Fibroblast of skin of left quadriceps (primary cell): ENCODE results near the gene CYP4A22.
"Not testable (repeated sequence)": the region's sequence is repeated elsewhere in the genome, so short reads cannot be mapped to it uniquely, and the experiment has no call there.

Experiments
- DNase-seq, 2 experiments: peaks; one replicate each; pipeline ENCODE4 v3.0.0-alpha.2; 2013; ENCODE audit warnings: low read depth in 2 of 2

The CYP4A22 gene, protein sequence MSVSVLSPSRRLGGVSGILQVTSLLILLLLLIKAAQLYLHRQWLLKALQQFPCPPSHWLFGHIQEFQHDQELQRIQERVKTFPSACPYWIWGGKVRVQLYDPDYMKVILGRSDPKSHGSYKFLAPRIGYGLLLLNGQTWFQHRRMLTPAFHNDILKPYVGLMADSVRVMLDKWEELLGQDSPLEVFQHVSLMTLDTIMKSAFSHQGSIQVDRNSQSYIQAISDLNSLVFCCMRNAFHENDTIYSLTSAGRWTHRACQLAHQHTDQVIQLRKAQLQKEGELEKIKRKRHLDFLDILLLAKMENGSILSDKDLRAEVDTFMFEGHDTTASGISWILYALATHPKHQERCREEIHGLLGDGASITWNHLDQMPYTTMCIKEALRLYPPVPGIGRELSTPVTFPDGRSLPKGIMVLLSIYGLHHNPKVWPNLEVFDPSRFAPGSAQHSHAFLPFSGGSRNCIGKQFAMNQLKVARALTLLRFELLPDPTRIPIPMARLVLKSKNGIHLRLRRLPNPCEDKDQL

DNA sequence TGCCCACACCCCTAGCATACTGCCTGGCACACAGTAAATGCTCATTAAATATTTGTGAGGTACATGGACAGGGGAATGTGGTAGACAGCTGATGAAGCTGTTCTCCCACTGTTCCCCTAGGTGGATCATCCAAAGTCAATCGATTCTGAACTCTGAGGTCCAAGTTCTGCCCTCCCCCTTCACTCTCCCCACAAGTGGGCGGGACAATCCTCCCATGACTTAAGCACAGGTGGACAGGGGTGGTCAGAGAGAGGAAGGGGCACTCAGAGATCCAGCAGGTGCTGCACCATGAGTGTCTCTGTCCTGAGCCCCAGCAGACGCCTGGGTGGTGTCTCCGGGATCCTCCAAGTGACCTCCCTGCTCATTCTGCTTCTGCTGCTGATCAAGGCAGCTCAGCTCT is at the start of gene CYP4A22:
TSS of gene CYP4A22 (plus strand) at position 244 of the 400 bp plus-strand sequence. CDS start at position 289, 45 bp downstream.
- DNase-seq, result no peak

DNA sequence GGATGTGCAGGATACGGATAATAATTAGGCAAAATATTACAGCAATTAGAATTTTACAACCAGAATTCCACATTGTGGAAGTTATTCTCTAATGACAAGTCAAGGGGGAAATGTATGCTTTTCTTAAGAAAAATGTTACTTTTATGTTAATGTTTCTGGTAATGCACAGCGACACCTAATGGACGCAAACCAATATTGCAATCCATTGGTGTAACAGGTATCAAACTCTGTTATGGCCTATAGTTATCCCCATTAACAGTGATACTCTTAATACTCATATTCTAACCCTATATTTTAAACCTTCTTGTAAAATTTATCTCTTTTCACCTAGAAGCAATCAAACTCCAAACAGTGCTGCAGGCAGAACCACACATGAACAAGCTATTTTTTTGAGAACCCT is 47.9 kb upstream of the CYP4A22 start:
- peak in 1 of 2 experiments; percentile 6 for DNase-seq

DNA sequence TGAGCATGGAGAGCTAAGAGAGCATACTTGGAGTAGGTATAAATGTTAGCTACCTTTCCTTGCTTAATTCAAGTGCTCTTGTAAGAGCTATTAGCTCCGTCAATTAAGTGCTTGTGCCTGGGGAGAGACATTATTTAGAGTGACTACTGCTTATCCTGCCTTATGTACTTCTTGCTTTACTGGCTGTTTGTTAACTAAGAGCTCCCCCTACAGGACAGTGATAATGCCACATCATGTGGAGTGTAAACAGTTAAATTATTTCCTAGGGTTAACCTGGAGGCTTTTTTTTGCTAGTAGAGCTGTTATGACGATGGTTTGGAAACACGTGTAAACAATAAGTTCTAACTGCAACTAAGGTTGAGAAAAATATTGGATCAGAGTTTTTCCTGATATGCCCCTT is 45.8 kb upstream of the CYP4A22 start:
- not testable (repeated sequence) for DNase-seq

DNA sequence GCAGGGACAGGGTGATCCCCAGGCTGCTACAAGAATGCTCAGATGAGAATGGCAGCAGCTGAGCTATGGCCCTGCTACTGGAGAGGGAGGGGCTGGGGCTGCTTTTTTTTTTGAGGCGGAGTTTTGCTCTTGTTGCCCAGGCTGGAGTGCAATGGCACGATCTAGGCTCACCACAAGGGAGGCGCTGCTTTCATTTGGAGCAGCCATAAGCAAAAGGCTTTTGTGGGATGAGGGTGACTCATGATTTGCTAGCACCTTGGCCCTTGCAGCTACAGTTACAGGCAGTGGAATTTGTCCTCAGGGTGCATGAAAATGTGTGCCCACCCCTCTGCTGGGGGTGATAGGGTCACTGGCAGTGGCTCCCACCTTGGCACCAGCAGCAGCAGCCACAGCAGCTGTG is 32.4 kb upstream of the CYP4A22 start:
- DNase-seq, result no peak

DNA sequence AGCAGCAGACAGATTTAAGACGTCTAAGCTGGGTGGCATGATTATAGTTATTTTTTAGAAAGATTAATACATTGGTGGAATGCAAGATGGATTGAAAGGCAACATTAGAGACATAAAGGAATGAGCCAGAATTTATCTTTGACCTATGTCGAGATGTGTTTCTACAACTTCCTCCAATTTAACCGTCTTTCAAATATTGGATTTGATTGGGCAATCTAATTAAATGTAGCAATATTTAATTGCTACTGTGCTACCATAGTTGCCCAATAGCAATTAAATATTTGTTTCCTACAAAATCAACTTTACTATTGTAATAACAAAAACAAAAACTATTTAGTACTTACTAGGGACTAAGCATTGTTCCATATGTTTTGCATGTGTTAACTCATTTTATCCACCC is 30.4 kb upstream of the CYP4A22 start:
- DNase-seq, result no peak

DNA sequence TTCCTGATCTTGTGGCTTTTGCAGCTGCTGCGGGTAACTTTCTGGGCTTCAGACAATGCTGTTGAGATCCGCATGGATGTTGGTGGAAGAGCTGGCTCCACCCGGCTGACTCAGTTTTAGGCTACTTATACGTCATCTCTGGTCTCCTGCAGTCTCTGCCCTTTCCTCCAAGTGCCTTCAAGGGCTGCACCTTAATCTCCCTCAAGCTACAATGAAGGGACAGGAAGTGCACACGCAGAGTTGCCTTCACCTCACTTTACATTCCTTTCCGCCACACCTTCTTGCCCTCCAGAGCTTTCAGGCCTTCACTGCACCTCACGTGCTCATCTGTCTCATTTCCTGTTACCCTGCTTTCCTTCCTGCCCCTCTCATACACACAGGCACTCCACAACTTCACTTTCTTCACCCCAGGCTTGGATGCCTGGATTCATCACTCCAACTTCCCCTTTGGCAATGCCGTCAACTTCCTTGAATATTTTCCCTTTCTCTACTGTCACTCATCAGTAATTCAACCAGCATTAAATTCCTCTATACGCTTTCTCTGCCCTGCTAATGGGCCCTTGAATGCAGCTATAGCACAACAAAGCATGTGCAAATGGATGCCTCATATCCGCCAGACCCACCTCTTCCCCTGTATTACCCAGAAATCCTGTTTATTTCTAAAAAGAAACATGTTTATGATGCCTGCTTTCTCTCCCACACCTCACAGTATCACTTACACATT is 29.2 kb upstream of the CYP4A22 start:
- DNase-seq, result not testable (repeated sequence)

DNA sequence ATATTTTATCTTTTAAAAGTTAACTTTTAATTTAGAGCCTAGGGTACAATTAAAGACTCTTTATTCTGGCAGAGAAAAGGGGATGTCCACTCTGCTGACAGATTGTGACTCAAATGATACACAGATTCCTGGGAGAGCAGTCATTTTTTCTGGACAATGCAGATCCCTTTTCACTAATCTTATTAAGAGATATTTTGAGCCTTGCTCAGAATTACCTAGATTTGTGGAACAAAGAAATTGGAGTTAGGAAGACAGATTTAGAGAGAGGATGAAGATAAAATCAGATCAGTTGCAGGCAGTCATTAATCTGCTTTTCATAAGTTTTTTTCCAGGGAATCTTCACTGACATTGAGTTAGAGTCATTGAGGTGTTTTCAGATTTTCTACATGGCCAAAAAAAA is 27.8 kb upstream of the CYP4A22 start:
- DNase-seq, result not testable (repeated sequence)

DNA sequence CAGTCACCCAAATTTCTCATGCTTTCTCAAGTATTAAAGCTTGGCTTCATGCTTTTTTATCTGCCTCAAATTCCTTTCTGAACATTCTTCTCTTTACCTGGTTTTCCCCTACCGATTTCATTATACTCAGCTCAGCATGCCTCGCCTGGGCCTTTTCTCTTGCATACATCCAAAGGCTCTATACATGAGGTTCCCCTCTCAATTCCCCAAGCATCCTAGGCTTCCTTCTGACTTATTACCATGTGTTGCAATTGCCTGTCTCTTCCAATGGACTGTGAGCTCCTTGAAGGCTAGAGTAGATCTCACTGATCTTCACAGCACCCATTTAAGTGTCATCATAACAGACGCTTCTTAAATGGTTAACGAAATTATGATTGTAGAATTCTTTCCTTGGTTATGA is 24.1 kb upstream of the CYP4A22 start:
- DNase-seq, result no peak

DNA sequence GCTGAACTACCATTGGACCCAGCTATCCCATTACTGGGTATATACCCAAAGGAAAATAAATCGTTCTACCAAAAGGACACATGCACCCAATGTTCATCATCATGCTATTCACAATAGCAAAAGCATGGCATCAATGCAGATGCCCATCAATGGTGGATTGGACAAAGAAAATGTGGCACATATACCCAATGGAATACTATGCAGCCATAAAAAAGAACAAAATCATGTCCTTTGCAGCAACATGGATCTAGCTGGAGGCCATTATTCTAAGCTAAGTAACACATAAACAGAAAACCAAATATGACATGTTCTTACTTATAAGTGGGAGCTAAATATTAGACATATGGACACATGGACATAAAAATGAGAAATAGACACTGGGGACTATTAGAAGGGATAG is 16.2 kb upstream of the CYP4A22 start:
- DNase-seq, result not testable (repeated sequence)

DNA sequence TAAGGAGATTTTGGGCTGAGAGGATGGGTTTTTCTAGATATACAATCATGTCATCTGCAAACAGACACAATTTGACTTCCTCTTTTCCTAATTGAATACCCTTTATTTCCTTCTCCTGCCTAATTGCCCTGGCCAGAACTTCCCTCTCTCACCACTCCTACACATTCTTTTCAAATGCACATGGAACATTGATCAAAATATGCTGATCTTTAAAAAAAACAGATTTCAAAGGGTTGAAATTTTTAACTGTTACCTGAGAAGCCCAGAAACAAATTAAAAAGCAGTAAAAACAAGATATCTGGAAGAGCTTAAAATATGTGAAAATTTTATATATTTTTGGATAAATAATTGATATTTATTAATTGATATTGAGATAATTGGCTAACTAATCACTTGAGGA is 12.4 kb upstream of the CYP4A22 start:
- not testable (repeated sequence) for DNase-seq

DNA sequence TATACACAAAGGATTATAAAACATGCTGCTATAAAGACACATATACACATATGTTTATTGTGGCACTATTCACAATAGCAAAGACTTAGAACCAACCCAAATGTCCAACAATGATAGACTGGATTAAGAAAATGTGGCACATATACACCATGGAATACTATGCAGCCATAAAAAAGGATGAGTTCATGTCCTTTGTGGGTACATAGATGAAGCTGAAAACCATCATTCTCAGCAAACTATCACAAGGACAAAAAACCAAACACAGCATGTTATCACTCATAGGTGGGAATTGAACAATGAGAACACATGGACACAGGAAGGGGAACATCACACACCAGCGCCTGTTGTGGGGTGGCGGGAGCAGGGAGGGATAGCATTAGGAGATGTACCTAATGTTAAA is 10.2 kb upstream of the CYP4A22 start:
- not testable (repeated sequence) for DNase-seq

DNA sequence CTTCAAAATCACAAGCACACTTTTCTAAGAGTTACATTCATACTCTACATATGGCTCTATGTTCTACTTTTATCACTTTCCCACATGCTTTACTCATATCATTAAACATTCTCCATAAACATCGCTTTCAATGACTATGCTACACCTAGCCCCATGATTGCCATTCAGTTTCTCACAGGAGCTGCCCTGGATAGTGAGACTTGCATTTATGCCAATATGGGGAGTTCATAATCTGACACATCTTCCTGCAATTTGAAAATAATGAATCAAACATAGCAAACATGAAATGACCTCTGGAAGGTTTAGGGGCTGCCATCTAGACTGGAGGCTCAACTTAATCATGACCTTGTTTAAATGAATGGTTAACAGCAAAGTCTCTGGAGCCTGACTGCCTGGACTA is 9.0 kb upstream of the CYP4A22 start:
- DNase-seq, result no peak

DNA sequence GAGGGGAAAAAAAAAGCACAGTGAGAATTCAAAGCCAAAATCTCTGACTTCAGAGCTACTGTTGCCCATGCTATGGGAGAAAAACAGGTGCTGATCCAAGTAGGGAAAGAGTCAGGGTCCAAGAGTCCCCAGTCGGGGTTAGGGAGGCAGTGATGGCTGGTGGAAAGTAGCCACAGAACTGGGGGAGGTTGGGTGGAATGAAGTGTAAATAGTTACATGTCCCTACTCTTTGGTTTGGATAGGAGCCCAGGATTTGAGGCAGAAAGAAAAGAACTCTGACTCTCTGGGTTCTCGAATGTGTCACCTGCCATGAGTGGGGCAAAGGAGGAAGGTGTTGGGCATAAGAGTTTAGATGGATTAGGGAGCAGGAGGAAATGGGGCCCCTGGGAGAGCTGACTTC is 8.4 kb upstream of the CYP4A22 start:
- not testable (repeated sequence) for DNase-seq

DNA sequence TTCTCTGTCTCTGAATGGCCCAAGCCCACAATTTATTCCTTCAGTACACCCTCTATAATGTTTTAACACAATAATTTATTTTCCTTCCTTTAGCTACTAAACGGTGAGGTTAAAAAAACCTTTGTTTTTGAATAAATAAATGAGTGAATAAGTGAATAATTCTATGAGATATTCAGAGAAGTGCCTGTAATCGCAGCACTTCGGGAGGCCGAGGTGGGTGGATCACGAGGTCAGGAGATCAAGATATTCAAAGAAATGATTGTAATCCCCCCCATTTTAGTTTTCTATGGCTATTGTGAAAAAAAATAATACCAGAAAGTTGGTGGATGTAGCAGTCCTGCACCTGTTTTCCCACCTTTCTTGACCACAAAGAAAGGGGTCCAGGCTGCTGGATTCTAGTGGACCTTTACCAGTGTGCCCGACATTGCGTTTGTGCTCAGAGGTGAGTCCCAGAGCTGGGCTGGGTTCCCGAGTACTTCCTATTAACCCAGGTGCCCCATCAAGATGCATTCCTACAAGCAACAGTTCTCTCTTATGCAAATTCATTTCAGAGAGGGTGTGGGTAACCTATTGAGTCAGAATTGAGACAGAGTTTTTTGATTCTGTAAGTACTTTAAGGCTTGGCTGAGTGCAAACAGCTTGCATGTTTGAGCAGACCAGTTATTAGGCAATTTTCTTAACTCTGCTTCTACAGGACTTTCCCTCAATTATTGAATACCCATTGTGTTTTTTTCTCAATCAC is 7.6 kb upstream of the CYP4A22 start:
- not testable (repeated sequence) for DNase-seq

DNA sequence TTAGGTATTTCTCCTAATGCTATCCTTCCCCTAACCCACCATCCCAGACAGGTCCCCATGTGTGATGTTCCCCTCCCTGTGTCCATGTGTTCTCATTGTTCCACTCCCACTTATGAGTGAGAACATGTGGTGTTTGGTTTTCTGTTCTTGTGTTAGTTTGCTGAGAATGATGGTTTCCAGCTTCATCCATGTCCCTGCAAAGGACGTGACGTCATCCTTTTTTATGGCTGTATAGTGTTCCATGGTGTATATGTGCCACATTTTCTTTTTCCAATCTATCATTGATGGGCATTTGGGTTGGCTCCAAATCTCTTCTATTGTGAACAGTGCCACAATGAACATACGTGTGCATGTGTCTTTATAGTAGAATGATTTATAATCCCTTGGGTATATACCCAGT is 4.6 kb upstream of the CYP4A22 start:
- not testable (repeated sequence) for DNase-seq

DNA sequence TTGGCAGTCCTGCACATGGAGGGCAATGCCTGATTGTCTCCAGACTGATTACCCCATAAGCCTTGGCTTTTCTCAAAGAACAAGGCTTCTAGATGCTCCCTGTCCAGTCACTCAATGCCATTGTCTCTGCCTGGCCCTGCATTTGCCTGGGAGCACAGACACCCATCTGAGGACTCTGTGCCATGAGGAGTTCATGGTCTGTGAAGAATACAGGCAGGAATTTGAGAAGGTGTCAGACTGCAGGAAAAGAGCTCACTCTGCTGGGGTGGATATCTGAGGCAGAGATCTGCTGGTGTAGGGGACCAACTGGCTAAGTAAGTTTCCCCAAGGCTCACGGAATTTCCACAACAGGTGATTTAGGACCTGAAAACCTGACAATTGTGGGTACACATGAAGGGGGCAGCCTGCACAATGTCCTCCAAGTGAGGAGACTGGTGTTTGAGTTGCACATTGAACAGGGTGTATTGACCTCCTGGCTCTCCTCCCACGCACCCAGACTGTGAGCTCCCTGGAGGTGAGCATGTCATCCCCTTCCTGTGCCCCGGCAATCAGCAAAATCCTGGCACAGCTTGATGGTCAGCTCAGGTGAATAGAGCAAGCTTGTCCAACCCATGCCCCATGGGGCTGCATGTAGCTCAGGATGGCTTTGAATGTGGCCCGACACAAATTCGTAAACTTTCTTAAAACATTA is 829 bp downstream of the CYP4A22 start:
- DNase-seq, result no peak

DNA sequence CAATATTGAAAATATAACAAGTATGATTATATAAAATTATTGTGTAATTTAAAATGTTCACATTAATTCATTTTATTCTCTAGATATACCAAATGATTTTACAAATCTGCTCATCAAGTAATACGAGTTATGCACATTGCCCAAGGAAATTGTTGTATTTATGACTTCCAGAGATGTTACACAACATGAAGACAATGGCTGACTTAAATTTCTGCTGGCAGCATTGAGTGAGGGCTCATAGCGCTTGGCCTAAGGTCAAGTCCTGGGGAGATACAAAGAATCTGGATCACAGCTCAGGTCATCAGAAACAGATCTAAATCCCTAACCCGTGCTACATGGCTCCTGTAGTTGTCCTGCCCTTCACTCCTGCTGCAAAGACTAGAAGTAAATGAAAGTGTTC is 3.1 kb downstream of the CYP4A22 start:
- DNase-seq, result not testable (repeated sequence)

DNA sequence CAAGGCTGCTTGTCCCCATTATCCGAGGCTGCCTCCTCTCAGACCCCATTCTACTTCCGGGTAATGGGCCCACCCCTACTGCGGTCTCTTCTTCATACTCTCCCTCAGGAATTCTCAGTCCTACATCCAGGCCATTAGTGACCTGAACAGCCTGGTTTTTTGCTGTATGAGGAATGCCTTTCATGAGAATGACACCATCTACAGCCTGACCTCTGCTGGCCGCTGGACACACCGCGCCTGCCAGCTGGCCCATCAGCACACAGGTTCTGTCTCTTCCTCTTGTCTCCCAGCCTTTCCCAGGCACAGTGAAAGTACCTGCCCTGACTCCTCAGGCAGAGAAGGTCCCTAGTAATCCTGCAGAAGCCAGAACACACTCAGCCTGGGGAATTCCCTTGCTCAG is 6.4 kb downstream of the CYP4A22 start:
- DNase-seq, result not testable (repeated sequence)

DNA sequence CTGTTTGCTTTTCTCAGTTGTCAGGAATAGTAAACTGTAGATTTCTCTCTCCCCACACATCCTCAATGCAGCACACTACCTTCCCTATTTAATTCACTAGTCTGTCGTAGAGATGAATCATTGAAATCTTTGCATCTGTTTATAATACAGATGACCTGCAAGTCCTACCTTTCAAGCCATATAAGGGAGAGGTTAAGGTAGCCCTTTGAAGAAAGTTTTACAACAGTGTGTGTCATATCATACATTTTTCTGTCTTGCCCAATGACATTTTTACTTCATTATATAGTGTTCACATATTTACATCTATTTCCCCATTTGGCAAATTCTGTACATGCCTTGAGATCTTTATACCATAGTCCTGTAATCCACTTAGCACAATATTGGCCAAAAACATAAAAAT is 9.3 kb downstream of the CYP4A22 start:
- DNase-seq, result not testable (repeated sequence)

DNA sequence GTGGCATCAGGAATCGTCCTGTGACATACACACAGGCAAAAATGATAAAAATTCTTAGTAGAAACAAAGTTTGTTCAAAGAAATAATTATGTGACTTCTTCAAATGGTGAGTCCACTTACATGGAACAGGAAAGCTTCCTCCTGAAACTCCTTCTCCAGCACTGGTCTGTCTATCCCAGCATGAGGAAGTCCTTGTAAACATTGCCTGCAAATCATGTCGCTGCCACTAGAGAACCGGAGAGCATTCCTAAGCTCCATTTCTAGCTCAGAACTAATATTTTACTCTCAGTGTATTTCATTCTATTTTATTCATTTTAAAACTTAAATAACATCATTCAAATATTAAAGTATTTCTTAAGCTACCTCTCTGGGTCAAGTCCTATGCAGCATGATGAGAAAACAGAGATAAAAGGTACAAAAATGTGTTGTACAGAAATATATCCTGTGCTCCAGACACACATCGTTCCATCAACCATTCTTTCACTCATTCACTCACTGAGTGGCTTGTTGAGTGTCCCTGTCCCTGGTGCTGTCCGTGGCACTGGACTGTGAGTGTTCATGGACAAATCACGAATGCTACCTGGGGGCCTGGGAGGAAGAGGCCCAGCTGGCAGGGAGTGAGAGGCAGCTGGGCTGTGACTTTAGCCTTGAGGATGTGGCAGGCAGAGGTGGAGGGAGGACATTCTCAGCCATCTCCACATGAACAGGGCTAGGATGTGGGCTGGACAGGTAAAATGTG is 10.0 kb downstream of the CYP4A22 start:
- no peak for DNase-seq

DNA sequence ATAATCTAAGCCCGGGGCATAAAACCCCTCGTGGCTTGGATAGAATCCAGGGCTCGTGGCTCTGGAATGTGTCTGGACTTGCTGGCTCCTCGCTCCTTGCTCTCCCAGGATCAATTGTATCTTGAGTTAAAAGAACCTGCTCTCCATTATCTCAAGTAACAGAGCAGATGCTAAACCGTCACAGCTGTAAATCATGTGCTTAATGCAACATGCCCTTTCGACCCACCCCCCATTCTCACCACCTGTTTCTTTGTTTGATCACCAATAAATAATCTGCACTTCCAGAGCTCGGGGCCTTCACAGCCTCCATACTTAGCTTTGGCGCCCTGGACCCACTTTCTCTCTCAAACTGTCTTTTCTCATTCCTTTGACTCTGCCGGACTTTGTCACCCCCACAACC is 11.9 kb downstream of the CYP4A22 start:
- not testable (repeated sequence) for DNase-seq
